Activated B cell treated with CpG ODN at 0.5 μM for 24 hours (primary cell): ENCODE data around the gene LAMA4. TPM values are rescaled to one million over a fixed set of nuclear protein-coding genes. Genes with fewer than 3 reads are reported as not detected.

Source experiments
- ATAC-seq: fragments of 200-7000 bp; cut with Tn5 transposase; one replicate; pipeline ENCODE4 v1.10.0; 2021; ENCODE audit warnings: low read depth, mild to moderate bottlenecking, moderate library complexity
- CTCF ChIA-PET: fragments of 350-600 bp; sonication (Branson Sonifier 250); formaldehyde crosslinking; loops from one replicate; lab custom pipeline; 2021; ENCODE audit warnings: antibody characterized with exemption; lab: Charles Lee
- POLR2A ChIA-PET: fragments of 350-600 bp; sonication (Branson Sonifier 250); formaldehyde crosslinking; loops from one replicate; lab custom pipeline; 2021; ENCODE audit warnings: antibody characterized with exemption; lab: Charles Lee
- DNase-seq: peaks from one replicate; pipeline ENCODE4 v3.0.0; 2022
- H3K27ac Mint-ChIP-seq: one replicate; pipeline ENCODE4 v1.8.0; 2020; ENCODE audit warnings: mixed read lengths
- H3K27me3 Mint-ChIP-seq: one replicate; pipeline ENCODE4 v1.8.0; 2021; ENCODE audit warnings: mixed read lengths
- H3K36me3 Mint-ChIP-seq: one replicate; pipeline ENCODE4 v1.8.0; 2021; ENCODE audit warnings: low read depth, mixed read lengths
- H3K4me1 Mint-ChIP-seq: one replicate; pipeline ENCODE4 v1.8.0; 2021; ENCODE audit warnings: mixed read lengths
- H3K4me3 Mint-ChIP-seq: one replicate; pipeline ENCODE4 v1.8.0; 2020; ENCODE audit warnings: mild to moderate bottlenecking, mixed read lengths
- H3K9me3 Mint-ChIP-seq: one replicate; pipeline ENCODE4 v1.8.0; 2020; ENCODE audit warnings: mixed read lengths
- CTCF ChIP-seq: fragments of 200-600 bp; IDR thresholded peaks from one replicate; pipeline ENCODE4 v1.8.0; 2022; ENCODE audit warnings: antibody characterized with exemption, mild to moderate bottlenecking
- intact Hi-C: fragments of 100-400 bp; cut with micrococcal nuclease; formaldehyde crosslinking; loops from one replicate; pipeline ENCODE4 v1.15.1; 2024
- total RNA-seq: library from RNA; stranded (reverse); gene quantifications from 2 replicates; pipeline ENCODE4 v1.2.3, GENCODE V29; 2022

LAMA4 gene
- total RNA-seq, 1 donor from 2014 or later, result not detected

GRCh38 chr6:112181130-112181529 is 73.2 kb downstream of the LAMA4 start:
- TF ChIP-seq CTCF, result no peak
- DNase-seq, result no peak
- no peaks in the 10 kb centered on the region for H3K36me3 Mint-ChIP-seq
- H3K9me3 Mint-ChIP-seq, result no peaks in the 10 kb centered on the region
- H3K27ac Mint-ChIP-seq, result no peak overlapping the region
- CTCF ChIA-PET, result interaction anchor here (1.0 to 4.2 kb wide), 11 partner anchors 10 to 1755 kb away, joined by 3 to 47 read pairs (median 13); no protein-coding TSS in a partner anchor
- no peak overlapping the region for H3K4me3 Mint-ChIP-seq
- H3K4me1 Mint-ChIP-seq, result no peaks in the 10 kb centered on the region
- POLR2A ChIA-PET, result no interaction called here
- H3K27me3 Mint-ChIP-seq, result peaks cover 15% of the 10 kb centered on the region
- intact Hi-C loops, result loop anchor here (2.0 kb wide), 2 partner anchors 600 to 1126 kb away; no protein-coding TSS in a partner anchor
- no peak for ATAC-seq

GRCh38 chr6:112180095-112180820 is 74.1 kb downstream of the LAMA4 start:
- CTCF ChIA-PET, result interaction anchor here (0.6 to 4.2 kb wide), 33 partner anchors 8 to 1757 kb away, joined by 3 to 47 read pairs (median 3); no protein-coding TSS in a partner anchor
- ATAC-seq (peak; percentile 57), DNase-seq (no peak)
- Mint-ChIP-seq H3K4me3 (no peak overlapping the region), H3K9me3 (no peaks in the 10 kb centered on the region), H3K36me3 (no peaks in the 10 kb centered on the region), H3K4me1 (no peaks in the 10 kb centered on the region), H3K27ac (no peak overlapping the region), H3K27me3 (peaks cover 12% of the 10 kb centered on the region)
- no peak for TF ChIP-seq CTCF
- POLR2A ChIA-PET, result interaction anchor here (1.0 kb wide), 1 partner anchor 1679 kb away, joined by 3 read pairs; no protein-coding TSS in a partner anchor
- intact Hi-C loops, result loop anchor here (1.0 to 2.0 kb wide), 7 partner anchors 132 to 1756 kb away; no protein-coding TSS in a partner anchor

GRCh38 chr6:112179631-112180030 is 74.7 kb downstream of the LAMA4 start:
- ATAC-seq (no peak), DNase-seq (no peak)
- Mint-ChIP-seq H3K27me3 (peaks cover 8% of the 10 kb centered on the region), H3K36me3 (no peaks in the 10 kb centered on the region), H3K27ac (no peak overlapping the region), H3K4me1 (no peaks in the 10 kb centered on the region), H3K4me3 (no peak overlapping the region), H3K9me3 (no peaks in the 10 kb centered on the region)
- intact Hi-C loops, result loop anchor here (1.0 to 2.0 kb wide), 7 partner anchors 133 to 1757 kb away; no protein-coding TSS in a partner anchor
- POLR2A ChIA-PET, result interaction anchor here (1.0 kb wide), 1 partner anchor 1679 kb away, joined by 3 read pairs; no protein-coding TSS in a partner anchor
- no peak for TF ChIP-seq CTCF
- CTCF ChIA-PET, result interaction anchor here (0.8 to 4.2 kb wide), 28 partner anchors 9 to 1757 kb away, joined by 3 to 47 read pairs (median 4); no protein-coding TSS in a partner anchor

- Mint-ChIP-seq H3K27me3 (peaks cover 8% of the 10 kb centered on the region), H3K9me3 (no peaks in the 10 kb centered on the region), H3K36me3 (no peaks in the 10 kb centered on the region), H3K4me1 (no peaks in the 10 kb centered on the region), H3K27ac (no peak overlapping the region), H3K4me3 (no peak overlapping the region)
- ATAC-seq (no peak), DNase-seq (no peak)
- CTCF ChIA-PET, result interaction anchor here (0.9 to 4.2 kb wide), 6 partner anchors 129 to 1759 kb away, joined by 3 to 33 read pairs (median 10); no protein-coding TSS in a partner anchor
- POLR2A ChIA-PET, result no interaction called here
- TF ChIP-seq CTCF, result no peak
- intact Hi-C loops, result no loop called here
Observed at GRCh38 chr6:112178846-112179245, 75.5 kb downstream of the LAMA4 start.

GRCh38 chr6:112177092-112177491 is 77.3 kb downstream of the LAMA4 start:
- Mint-ChIP-seq H3K27ac (no peak overlapping the region), H3K9me3 (no peaks in the 10 kb centered on the region), H3K27me3 (peaks cover 2% of the 10 kb centered on the region), H3K36me3 (no peaks in the 10 kb centered on the region), H3K4me3 (no peak overlapping the region), H3K4me1 (no peaks in the 10 kb centered on the region)
- ChIA-PET CTCF (interaction anchor here (0.6 kb wide), 1 partner anchor 1760 kb away, joined by 5 read pairs; no protein-coding TSS in a partner anchor), POLR2A (interaction anchor here (0.6 kb wide), 1 partner anchor 134 kb away, joined by 3 read pairs; no protein-coding TSS in a partner anchor)
- intact Hi-C loops, result no loop called here
- no peak for TF ChIP-seq CTCF
- DNase-seq (no peak), ATAC-seq (no peak)
